IPS-NIHi11 (cell line): ENCODE results near the gene NDUFAF8.
A peak's percentile ranks its signal among the peaks of the same experiment; 100 is the strongest.
"Not testable (repeated sequence)": the region's sequence is repeated elsewhere in the genome, so short reads cannot be mapped to it uniquely, and the experiment has no call there.

Source experiments
- DNase-seq: peaks from one replicate; pipeline ENCODE4 v3.0.0; 2012; ENCODE audit warnings: mixed read lengths, low spot score

NDUFAF8 gene

GRCh38 chr17:81223762-81224130, 15.4 kb upstream of the NDUFAF8 start:
- no peak for DNase-seq

GRCh38 chr17:81227630-81228029, 11.5 kb upstream of the NDUFAF8 start:
- DNase-seq, result not testable (repeated sequence)

GRCh38 chr17:81228420-81228819, 10.7 kb upstream of the NDUFAF8 start:
- DNase-seq, result no peak

GRCh38 chr17:81228834-81229665, 10.1 kb upstream of the NDUFAF8 start:
- DNase-seq, result no peak

- DNase-seq, result no peak
These were observed 9.5 kb upstream of the NDUFAF8 start for GRCh38 chr17:81229666-81229920.

- DNase-seq, result peak; percentile 80
These were observed 8.9 kb upstream of the NDUFAF8 start for GRCh38 chr17:81230043-81230820.

- no peak for DNase-seq
These were observed 7.9 kb upstream of the NDUFAF8 start for GRCh38 chr17:81231121-81231645.

- no peak for DNase-seq
These were observed 7.1 kb upstream of the NDUFAF8 start for GRCh38 chr17:81231766-81232581.

- DNase-seq, result no peak
These were observed 6.4 kb upstream of the NDUFAF8 start for GRCh38 chr17:81232616-81233241.

GRCh38 chr17:81233316-81233715, 5.8 kb upstream of the NDUFAF8 start:
- no peak for DNase-seq

GRCh38 chr17:81233811-81234505, 5.2 kb upstream of the NDUFAF8 start:
- no peak for DNase-seq

- no peak for DNase-seq
These were observed 4.6 kb upstream of the NDUFAF8 start for GRCh38 chr17:81234506-81234855.

GRCh38 chr17:81234940-81235821, 3.9 kb upstream of the NDUFAF8 start:
- no peak for DNase-seq

GRCh38 chr17:81235822-81236740, 3.0 kb upstream of the NDUFAF8 start:
- DNase-seq, result no peak

- no peak for DNase-seq
These were observed 2.3 kb upstream of the NDUFAF8 start for GRCh38 chr17:81236784-81237183.

GRCh38 chr17:81237591-81238489, 1.3 kb upstream of the NDUFAF8 start:
- DNase-seq, result no peak

- no peak for DNase-seq
These were observed 666 bp upstream of the NDUFAF8 start for GRCh38 chr17:81238490-81238814.
